Endothelial cell of umbilical vein (primary cell): ENCODE data around the gene SNPH.

Experiments used
- CTCF ChIP-seq, 2 donors: IDR thresholded peaks; 1 replicate in 1 of 2; 2 replicates in 1 of 2; pipeline ENCODE4 v1.5.1; 2011; ENCODE audit warnings: low read length in 2 of 2, mild to moderate bottlenecking in 2 of 2, moderate library complexity in 2 of 2, control low read depth in 1 of 2, inconsistent platforms in 1 of 2, low read depth in 1 of 2; ENCODE audit not compliant: insufficient read depth in 1 of 2; ENCODE audit errors: extremely low read depth in 1 of 2
- EZH2 ChIP-seq: IDR thresholded peaks from 2 replicates; pipeline ENCODE4 v1.6.1; 2012; ENCODE audit warnings: borderline replicate concordance, low read depth, mild to moderate bottlenecking, moderate library complexity, low read length, inconsistent platforms; ENCODE audit not compliant: severe bottlenecking
- JUN ChIP-seq: IDR thresholded peaks from 2 replicates; pipeline ENCODE4 v1.6.1; 2011; ENCODE audit warnings: borderline replicate concordance, low read depth; ENCODE audit not compliant: insufficient read length, insufficient read depth
- MAX ChIP-seq: IDR thresholded peaks from 2 replicates; pipeline ENCODE4 v1.6.1; 2011; ENCODE audit not compliant: insufficient read depth, insufficient read length
- POLR2A ChIP-seq: IDR thresholded peaks from 2 replicates; pipeline ENCODE4 v1.6.1; 2012; ENCODE audit warnings: low read depth, mild to moderate bottlenecking, control low read depth, low read length
- POLR2AphosphoS5 ChIP-seq: IDR thresholded peaks from 2 replicates; pipeline ENCODE4 v1.6.1; 2012; ENCODE audit warnings: low read depth, mild to moderate bottlenecking, control low read depth, low read length, moderate library complexity; ENCODE audit not compliant: insufficient read depth

GRCh38 chr20:1287787-1288569 is 21.9 kb downstream of the SNPH start:
- no peak for TF ChIP-seq CTCF (IDR thresholded peaks at IDR 0.05; ENCODE audit: extremely low read depth in 1 of 2, insufficient read depth in 1 of 2, low read depth in 1 of 2, low read length in 2 of 2)
- TF ChIP-seq POLR2AphosphoS5, result no peak
- no peak for TF ChIP-seq JUN
- TF ChIP-seq POLR2A, result no peak
- TF ChIP-seq EZH2, result no peak
- TF ChIP-seq MAX, result no peak
